Adrenal gland (tissue), 12 donors: ENCODE data around the gene RNF112. TPM values are rescaled to one million over a fixed set of nuclear protein-coding genes. Genes with fewer than 3 reads are reported as not detected.

Experiments used
- DNase-seq, 7 donors: peaks; one replicate each; pipeline ENCODE4 v3.0.0-alpha.2; 2019 to 2020
- H3K27ac ChIP-seq, 5 donors: fragments of 200-600 bp; sonication (generic) in 4 of 5; 1 replicate in 3 of 5; 2 replicates in 2 of 5; pipeline versions ENCODE4 v1.5.1 to v1.8.0; 2016 to 2020; ENCODE audit warnings: mild to moderate bottlenecking in 1 of 5
- H3K27me3 ChIP-seq: fragments of 200-600 bp; 2 replicates; pipeline ENCODE4 v1.8.0; 2021
- H3K36me3 ChIP-seq, 2 donors: fragments of 200-600 bp; replicated peaks in 1 of 2; 1 replicate in 1 of 2; 2 replicates in 1 of 2; pipeline versions ENCODE4 v1.5.1 to v1.8.0; 2018 to 2022
- H3K4me1 ChIP-seq, 2 donors: fragments of 200-600 bp; replicated peaks in 1 of 2; 1 replicate in 1 of 2; 2 replicates in 1 of 2; pipeline versions ENCODE4 v1.5.1 to v1.8.0; 2018 to 2021
- H3K4me3 ChIP-seq, 4 donors: fragments of 200-600 bp; sonication (generic) in 3 of 4; one replicate each; pipeline ENCODE4 v1.5.1; 2016 to 2018
- H3K9me3 ChIP-seq, 3 donors: fragments of 200-600 bp; sonication (generic) in 1 of 3; replicated peaks in 1 of 3; 1 replicate in 2 of 3; 2 replicates in 1 of 3; pipeline versions ENCODE4 v1.5.1 to v1.8.0; 2016 to 2021
- POLR2A ChIP-seq, 2 donors: fragments of 450-650 bp; IDR thresholded peaks; one replicate each; pipeline ENCODE4 v1.6.1; 2017; ENCODE audit warnings: antibody characterized with exemption in 2 of 2, mild to moderate bottlenecking in 2 of 2, moderate library complexity in 1 of 2
- WGBS, 4 donors: extraction: QIAGEN DNeasy Blood & Tissue Kit in 2 of 4; methylation state at CpG; one replicate each; pipeline versions ENCODE4 v1.1.5 to v1.1.7; 2013 to 2017; 5-methylcytosine and 5-hydroxymethylcytosine counted together
- intact Hi-C, 2 donors: fragments of 100-400 bp; cut with DNase I; formaldehyde crosslinking; loops; one replicate each; pipeline versions ENCODE4 v1.14.1 to v1.15.0; 2022 to 2023
- polyA plus RNA-seq, 3 donors: library from polyadenylated mRNA; stranded (reverse); fragments of 200-250 nt in 2 of 3; fragments of 350-450 nt in 1 of 3; fragmentation: Illumina TruSeq in 1 of 3; extraction: RNeasy Lipid Tissue Mini Kit (QIAGEN cat#74804) in 1 of 3; gene quantifications; one replicate each; pipeline ENCODE4 v1.2.3, GENCODE V29; 2013 to 2014
- total RNA-seq, 9 donors: library from RNA; depleted of rRNA in 4 of 9; stranded (reverse); fragments of >200 nt in 4 of 9; fragments of 120-200 nt in 1 of 9; fragmentation: NEBNext Ultra II Directional in 1 of 9; extraction: Animal tissue kit (Norgen Biotek cat#: 25700) in 1 of 9; gene quantifications; one replicate each; pipeline versions ENCODE4 v1.1.0 to v1.2.4, GENCODE V29; 2013 to 2023
- TF ChIP-seq, protein P1 (sequence below), 6 experiments: fragments of 450-650 bp in 4 of 6; fragments of 200-600 bp in 2 of 6; sonication (generic) in 1 of 6; IDR thresholded peaks; 1 replicate in 5 of 6; 2 replicates in 1 of 6; pipeline versions ENCODE4 v1.5.1 to v1.8.0; 2016 to 2021; ENCODE audit warnings: antibody characterized with exemption in 6 of 6, mild to moderate bottlenecking in 2 of 6, moderate library complexity in 1 of 6
- donor health status: healthy with polysubstance abuse.
- donor health status: Bipolar disorder and iron deficiency.
- donor health status: DM: yes; HTN: yes; CAD: no.
- donor health status: DM: no; HTN: no; CAD: no.
- donor health status: DM: no; HTN: no; CAD: no.
- donor health status: DM: yes; HTN: yes; CAD: no.

The RNF112 gene
- total and polyA plus RNA-seq, 12 donors, result 0.88 to 35.6 (median 2.3) TPM; not detected in 1

DNA sequence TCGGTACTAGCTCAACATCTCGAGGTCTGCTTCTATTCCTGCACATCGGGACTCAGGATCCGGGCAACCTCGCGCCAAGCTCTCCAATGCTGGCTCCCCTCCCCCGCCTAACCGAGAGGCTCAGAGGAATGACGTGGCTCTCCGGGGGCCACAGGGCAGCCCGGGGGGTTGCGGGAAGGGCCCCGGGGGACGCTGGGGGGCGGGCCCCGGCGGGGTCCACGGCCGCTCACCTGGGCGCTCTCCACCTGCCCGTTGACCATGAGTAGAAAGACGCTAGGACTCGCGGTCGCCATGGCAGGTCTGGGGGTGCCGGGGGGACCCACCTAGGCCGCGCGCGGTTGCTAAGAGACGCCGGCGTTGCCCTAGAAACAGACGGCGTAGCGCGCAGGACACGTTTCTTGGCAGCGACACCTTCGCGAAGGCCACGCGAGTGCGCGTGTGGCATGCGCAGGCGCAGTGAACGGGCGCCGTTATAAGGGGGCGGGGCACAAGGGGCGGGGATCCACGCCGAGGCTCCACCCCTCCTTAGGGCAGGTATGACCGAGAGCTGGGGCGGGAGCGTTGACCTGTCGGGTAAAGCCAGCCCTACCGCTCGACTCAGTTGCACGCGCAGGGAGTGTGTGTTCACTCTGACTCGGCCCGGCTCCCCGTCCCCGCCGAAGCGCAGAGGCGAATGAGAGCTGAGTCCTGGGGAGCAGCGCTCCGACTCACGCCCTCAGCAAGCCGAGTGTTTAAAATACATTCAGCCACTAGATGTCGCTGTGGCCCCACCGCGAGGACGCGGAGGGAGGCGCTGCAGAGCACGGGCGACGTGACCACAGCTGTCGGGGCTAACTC lies 48.5 kb upstream of the RNF112 start, which contains the start of gene B9D1:
Gene B9D1 (minus strand): TSS at position 447 of the 837 bp plus-strand sequence. CDS start 154 bp downstream, at position 293.
- peak within 1 kb of the TSS; percentile 77 to 96 (median 91) for H3K27ac ChIP-seq
- DNase-seq, result peak; percentile 93 to 98 (median 95)
- H3K9me3 ChIP-seq, result no peaks in the 10 kb centered on the region
- WGBS, 4 donors, result 0% methylated on average over 9 to 83 of the region's 83 CpGs
- H3K4me3 ChIP-seq, result peak within 1 kb of the TSS in 2 of 4 donors; percentile 53 to 88
- no peaks in the 10 kb centered on the region for H3K27me3 ChIP-seq
- no peaks in the 10 kb centered on the region for H3K36me3 ChIP-seq
- peaks cover 12 to 14% of the 10 kb centered on the region in 2 donors for H3K4me1 ChIP-seq
- TF ChIP-seq POLR2A (IDR thresholded peaks at IDR 0.05), result peak; percentile 44 to 48
- TF ChIP-seq, protein P1, sequence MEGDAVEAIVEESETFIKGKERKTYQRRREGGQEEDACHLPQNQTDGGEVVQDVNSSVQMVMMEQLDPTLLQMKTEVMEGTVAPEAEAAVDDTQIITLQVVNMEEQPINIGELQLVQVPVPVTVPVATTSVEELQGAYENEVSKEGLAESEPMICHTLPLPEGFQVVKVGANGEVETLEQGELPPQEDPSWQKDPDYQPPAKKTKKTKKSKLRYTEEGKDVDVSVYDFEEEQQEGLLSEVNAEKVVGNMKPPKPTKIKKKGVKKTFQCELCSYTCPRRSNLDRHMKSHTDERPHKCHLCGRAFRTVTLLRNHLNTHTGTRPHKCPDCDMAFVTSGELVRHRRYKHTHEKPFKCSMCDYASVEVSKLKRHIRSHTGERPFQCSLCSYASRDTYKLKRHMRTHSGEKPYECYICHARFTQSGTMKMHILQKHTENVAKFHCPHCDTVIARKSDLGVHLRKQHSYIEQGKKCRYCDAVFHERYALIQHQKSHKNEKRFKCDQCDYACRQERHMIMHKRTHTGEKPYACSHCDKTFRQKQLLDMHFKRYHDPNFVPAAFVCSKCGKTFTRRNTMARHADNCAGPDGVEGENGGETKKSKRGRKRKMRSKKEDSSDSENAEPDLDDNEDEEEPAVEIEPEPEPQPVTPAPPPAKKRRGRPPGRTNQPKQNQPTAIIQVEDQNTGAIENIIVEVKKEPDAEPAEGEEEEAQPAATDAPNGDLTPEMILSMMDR (IDR thresholded peaks at IDR 0.05), result peak; percentile 97 to 100 (median 100)
- intact Hi-C loops, result loop anchor here (2.0 to 10.0 kb wide), 4 partner anchors 84 to 402 kb away; no protein-coding TSS in a partner anchor

DNA sequence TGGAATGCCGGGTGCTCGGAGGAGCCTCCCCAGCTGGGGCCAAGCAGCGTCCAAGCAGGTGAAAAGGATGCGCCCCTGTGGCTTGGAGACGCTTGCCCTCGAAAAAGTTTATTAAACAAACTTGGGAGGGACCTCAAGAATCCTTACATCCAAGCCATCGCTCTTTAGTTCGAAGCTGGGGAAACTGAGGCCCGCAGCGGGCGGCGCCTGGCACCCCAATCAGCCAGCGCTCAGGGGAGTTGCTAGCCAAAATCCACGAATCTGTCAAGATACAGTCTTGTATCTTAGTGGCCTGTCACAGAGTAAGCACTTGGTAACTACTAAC lies 48.0 kb upstream of the RNF112 start:
- TF ChIP-seq, protein P1 (IDR thresholded peaks at IDR 0.05), result peak in 1 of 6 experiments; percentile 45
- TF ChIP-seq POLR2A (IDR thresholded peaks at IDR 0.05), result no peak
- no peaks in the 10 kb centered on the region for H3K36me3 ChIP-seq
- H3K27ac ChIP-seq, result peak overlapping the region in 4 of 5 donors; percentile 77 to 96 (median 90)
- intact Hi-C loops, result loop anchor here (2.0 to 10.0 kb wide), 4 partner anchors 84 to 402 kb away; no protein-coding TSS in a partner anchor
- no peaks in the 10 kb centered on the region for H3K27me3 ChIP-seq
- DNase-seq, result no peak
- no peaks in the 10 kb centered on the region for H3K9me3 ChIP-seq
- 28 to 45% (median 31%) methylated on average over 10 to 14 of the region's 14 CpGs for WGBS, 4 donors
- H3K4me3 ChIP-seq, result peak overlapping the region in 2 of 4 donors; percentile 53 to 88
- peaks cover 12 to 16% of the 10 kb centered on the region in 2 donors for H3K4me1 ChIP-seq

DNA sequence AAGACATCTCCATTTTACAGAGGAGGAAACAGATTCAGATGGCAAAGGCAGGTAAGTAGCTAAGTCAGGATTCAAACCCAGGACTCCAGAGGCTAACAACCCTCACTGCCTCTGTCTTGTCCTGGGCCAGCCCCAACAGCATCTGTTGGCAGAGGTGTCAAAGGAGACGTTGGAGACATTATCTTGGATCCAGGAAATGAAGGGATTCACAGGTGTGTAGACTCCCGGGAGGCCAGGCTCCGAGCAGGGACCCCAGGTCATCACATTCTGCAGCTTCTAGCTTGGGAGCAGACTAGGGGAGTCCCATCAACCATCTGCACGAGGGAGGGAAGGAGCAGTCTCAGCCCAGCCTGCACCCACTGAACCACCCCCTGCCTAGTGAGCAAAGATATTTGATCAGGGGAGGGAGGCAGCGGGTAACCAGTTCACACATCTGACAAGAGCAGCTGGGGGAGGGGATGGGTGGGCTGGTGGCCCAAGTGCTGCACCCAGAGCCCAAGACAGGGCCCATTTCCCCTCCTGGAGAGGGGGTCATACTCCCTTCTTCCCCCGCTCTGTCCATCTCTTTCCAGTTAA lies 47.5 kb upstream of the RNF112 start:
- intact Hi-C loops, result loop anchor here (2.0 to 10.0 kb wide), 4 partner anchors 83 to 401 kb away; no protein-coding TSS in a partner anchor
- WGBS, 4 donors, result 64 to 69% (median 68%) methylated on average over 5 to 6 of the region's 6 CpGs
- Histone ChIP-seq H3K36me3 (no peaks in the 10 kb centered on the region), H3K9me3 (no peaks in the 10 kb centered on the region), H3K27ac (peak overlapping the region in 1 of 5 donors; percentile 95), H3K4me1 (peaks cover 12 to 20% of the 10 kb centered on the region in 2 donors), H3K27me3 (no peaks in the 10 kb centered on the region), H3K4me3 (no peak overlapping the region)
- TF ChIP-seq, protein P1 (IDR thresholded peaks at IDR 0.05), result no peak
- TF ChIP-seq POLR2A (IDR thresholded peaks at IDR 0.05), result no peak
- DNase-seq, result peak in 1 of 7 donors; percentile 22
